HS-27A (cell line): ENCODE results near the gene HSF2BP.
"Not testable (repeated sequence)": the region's sequence is repeated elsewhere in the genome, so short reads cannot be mapped to it uniquely, and the experiment has no call there.

Experiments used
- DNase-seq: peaks from one replicate; pipeline ENCODE4 v3.0.0-alpha.2; 2012; ENCODE audit warnings: low read depth, missing footprints

HSF2BP gene

GRCh38 chr21:43516860-43517627, 142.2 kb downstream of the HSF2BP start:
- not testable (repeated sequence) for DNase-seq

- DNase-seq, result not testable (repeated sequence)
These were observed 142.9 kb downstream of the HSF2BP start for GRCh38 chr21:43516295-43516847.

GRCh38 chr21:43514834-43515233, 144.5 kb downstream of the HSF2BP start:
- not testable (repeated sequence) for DNase-seq

GRCh38 chr21:43513023-43513422, 146.3 kb downstream of the HSF2BP start:
- DNase-seq, result not testable (repeated sequence)

DNA sequence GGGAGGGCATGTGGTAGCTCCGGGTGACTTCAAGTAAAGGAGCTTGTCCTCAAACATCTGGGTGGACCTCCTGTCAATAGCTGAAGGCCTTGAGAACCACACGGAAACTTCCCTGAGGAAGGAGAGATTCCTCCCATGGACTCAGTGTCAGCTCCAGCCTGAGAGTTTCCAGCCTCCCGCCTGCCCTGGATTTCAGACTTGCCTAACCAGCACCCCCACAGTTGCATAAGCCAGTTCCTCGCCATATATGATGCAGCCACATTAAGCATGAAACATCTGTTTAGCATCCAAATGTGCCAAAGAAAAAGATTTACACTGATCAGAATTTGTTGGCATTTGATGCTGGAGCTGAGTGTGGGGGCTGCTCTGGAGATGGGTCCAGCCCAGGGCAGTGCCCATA, 148.1 kb downstream of the HSF2BP start:
- not testable (repeated sequence) for DNase-seq

DNA sequence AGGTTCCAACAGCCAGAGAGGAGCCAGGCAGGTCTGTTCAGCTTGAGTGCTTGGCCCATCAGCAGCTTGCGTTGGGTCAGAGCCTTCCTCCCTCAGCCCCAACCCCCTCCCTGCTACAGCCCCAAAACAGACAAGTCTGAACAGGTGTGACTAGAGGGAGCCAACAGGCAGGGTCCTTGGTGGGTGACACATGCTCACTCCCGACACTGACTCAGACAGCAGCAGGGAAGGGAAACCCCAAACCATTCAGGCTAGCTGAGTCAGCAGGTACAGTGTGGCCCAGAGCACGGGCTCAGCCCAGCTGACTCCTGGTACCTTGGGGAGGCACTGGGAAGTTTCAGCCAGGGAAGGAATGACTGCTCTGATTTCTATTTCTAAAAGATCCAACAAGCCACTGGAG, 148.6 kb downstream of the HSF2BP start:
- not testable (repeated sequence) for DNase-seq

DNA sequence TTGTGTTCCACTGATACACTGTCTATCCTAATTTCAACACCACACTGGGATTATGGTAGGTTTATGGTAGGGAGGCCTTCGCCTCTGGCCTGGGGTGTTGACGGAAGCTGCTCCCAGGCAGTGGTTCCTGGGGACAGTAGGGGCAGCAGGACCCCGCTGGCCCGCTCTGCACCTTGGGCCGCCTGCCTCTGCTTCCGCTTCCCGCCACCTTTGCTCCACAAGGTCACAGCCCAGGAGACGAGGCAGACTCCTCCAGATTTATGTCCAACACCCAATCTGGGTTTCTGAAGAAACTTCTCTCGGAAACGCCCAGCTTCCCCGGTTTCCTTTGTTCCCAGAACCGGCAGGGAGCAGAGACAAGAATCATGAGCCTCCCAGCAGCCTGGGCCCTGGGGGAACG, 155.4 kb downstream of the HSF2BP start:
- DNase-seq, result not testable (repeated sequence)

GRCh38 chr21:43503075-43503750, 156.1 kb downstream of the HSF2BP start:
- not testable (repeated sequence) for DNase-seq

- not testable (repeated sequence) for DNase-seq
These were observed 156.7 kb downstream of the HSF2BP start for GRCh38 chr21:43502407-43503071.

DNA sequence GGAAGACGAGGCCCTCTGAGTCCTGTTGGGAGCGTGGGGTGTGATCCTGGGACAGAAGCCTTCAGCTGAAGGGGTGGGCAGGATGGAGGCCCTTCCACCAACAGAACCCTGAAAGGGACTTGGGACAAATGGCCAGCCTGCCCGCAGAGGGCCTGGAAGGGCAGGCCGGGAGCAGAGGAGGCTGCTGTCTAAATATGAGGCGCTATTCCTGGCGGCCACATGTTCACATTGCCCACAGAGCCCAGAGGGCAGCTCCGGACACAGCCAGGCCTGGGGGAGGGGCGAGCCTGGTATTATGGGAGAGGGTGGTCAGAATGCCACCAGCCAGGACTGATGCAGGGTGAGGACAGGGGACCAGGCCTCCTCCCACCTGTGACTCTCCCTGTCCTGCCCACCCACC, 160.4 kb downstream of the HSF2BP start:
- not testable (repeated sequence) for DNase-seq

DNA sequence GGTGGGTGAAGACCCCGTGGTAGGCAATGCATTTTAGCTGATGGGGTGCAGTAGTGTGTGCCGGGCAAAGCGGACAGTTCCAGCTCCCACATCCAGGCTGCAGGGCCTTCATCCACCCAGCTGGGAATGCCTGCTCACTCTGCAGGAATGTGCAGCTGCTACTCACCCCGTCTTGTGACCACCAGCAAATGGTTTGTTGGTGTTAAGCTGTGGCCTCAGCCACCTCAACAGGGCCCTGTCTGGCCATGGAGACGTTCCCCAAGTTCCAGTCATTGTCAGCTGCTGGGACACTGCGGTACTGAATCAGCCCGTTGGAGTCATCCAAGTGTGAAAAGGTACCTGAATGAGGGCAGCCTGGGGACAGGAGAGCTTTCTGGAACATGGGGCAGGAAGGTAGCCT, 161.2 kb downstream of the HSF2BP start:
- not testable (repeated sequence) for DNase-seq

GRCh38 chr21:43494279-43495012, 164.8 kb downstream of the HSF2BP start:
- not testable (repeated sequence) for DNase-seq

- DNase-seq, result not testable (repeated sequence)
These were observed 165.8 kb downstream of the HSF2BP start for GRCh38 chr21:43493471-43493870.

DNA sequence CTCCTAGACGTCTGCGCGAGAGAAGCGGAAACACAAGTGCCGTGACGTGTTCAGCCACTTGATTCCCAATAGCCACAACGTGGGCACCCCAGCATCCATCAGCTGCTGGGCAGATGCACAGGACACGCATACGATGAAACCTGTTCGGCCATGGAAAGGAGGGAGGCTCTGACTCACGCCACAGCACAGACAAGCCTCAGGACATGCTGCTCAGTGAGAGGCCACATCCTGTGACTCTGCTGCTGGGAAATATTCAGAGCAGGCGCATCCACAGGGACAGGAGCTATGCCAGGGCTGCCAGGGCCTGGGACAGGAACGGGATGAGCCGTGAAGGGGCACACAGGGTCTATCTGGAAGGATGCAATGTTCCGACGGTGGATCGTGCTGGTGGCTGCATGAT, 171.1 kb downstream of the HSF2BP start:
- not testable (repeated sequence) for DNase-seq

DNA sequence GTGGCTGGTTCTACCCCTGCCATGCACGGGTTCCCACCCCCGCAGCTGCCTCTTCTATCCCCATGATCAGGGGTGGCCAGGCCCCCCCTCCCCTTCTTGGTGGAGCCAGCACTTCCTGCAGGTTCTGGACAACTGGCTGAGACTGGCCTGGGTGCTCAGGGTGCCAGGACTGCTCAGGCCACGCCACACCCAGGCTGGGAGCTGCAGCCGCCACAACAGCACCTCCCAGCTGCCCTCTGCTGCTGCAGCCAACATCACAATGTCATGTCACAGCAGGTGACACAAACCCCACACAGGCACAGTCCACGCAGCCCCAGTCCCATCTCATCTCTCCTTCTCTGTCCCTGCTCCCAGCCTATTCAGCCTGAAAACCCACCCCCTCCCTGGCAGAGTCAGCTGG, 173.2 kb downstream of the HSF2BP start:
- not testable (repeated sequence) for DNase-seq

- not testable (repeated sequence) for DNase-seq
These were observed 174.3 kb downstream of the HSF2BP start for GRCh38 chr21:43485016-43485415.

- DNase-seq, result not testable (repeated sequence)
These were observed 180.1 kb downstream of the HSF2BP start for GRCh38 chr21:43479197-43479596.
